SK-MEL-5 (cell line): ENCODE measurements around the gene COL8A2. TPM values are rescaled to one million over a fixed set of nuclear protein-coding genes. Genes with fewer than 3 reads are reported as not detected.

Experiments used
- DNase-seq: peaks from one replicate; pipeline ENCODE4 v3.0.0-alpha.2; 2016; ENCODE audit warnings: low read depth, low spot score
- in situ Hi-C: cut with HindIII; loops from 2 replicates; pipeline ENCODE4 v1.10.0; 2016; ENCODE audit warnings: low sequenced_read_pairs, high pct_unique_total_duplicates, low pct_unique_long_range_greater_than_20kb
- total RNA-seq: library from RNA; depleted of rRNA; stranded (reverse); fragments of >200 nt; shearing (Covaris generic); gene quantifications from 2 replicates; pipeline ENCODE4 v1.2.3, GENCODE V29; 2014

COL8A2 gene
- total RNA-seq, 1 experiment from 2014 or later = 0.11 TPM

DNA sequence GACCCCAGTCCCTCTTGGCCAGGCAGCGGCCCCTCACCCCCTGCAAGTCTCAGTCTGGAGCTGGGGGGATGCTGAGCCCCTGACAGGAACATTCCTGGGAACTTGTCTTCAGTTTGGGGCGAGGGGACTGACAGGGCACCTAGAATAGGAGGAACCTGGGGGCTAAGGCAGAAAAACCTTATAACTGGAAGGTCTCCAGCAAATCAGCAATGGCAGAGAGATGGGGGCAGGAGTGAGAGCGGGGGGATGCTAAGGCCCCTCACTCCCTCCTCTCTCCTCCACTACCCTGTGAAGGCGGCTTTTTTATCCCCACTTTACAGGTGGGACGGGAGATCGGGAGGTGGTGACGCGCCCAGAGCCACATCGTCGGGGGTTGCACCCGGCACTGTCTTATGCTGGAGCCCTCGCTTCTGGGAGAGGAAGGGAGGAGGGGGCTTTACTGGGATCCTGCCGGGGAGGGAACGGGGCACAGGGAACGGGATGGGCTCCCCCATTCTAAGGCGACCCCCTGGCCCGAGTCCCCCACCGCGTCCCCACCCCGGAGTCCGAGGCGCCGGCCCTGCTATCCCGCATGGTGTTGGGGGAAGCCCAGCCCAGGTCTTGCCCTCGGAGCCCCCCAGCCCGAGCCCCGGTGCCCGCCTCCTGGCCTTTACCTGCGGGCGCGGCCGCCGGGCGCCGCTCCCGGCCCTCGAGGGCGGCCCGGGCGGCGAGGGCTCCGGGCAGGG, 456 bp downstream of the COL8A2 start:
- DNase-seq = no peak
- in situ Hi-C loops = no loop called here

DNA sequence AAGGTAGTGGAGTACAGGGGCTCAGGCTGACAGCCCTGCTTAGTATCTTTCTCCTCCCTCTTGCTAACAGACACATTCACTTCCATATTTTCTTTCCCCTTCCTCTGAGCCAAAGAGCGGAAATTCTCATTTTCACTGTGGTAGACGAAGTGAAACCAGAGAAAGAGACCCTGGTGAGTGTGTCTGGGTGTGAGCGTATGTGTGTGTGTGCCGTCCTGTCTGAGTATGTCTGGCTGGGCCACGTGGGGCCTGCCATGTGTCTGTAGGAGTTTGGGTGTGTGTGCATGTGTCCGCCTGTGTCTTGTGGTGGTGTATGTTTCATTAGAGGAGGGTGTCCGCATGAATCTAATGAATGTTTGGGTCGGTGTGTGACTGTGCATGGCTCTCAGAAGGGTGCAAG, 1.7 kb downstream of the COL8A2 start:
- in situ Hi-C loops = no loop called here
- DNase-seq = no peak

GRCh38 chr1:36122062-36123030, 2.7 kb downstream of the COL8A2 start:
- in situ Hi-C loops = no loop called here
- DNase-seq = no peak

- in situ Hi-C loops = no loop called here
- DNase-seq = no peak
These were observed 5.6 kb downstream of the COL8A2 start for GRCh38 chr1:36119456-36119855.

- DNase-seq = no peak
- in situ Hi-C loops = no loop called here
These were observed 6.4 kb downstream of the COL8A2 start for GRCh38 chr1:36118447-36119204.

GRCh38 chr1:36116901-36117300, 8.1 kb downstream of the COL8A2 start:
- DNase-seq = no peak
- in situ Hi-C loops = no loop called here

DNA sequence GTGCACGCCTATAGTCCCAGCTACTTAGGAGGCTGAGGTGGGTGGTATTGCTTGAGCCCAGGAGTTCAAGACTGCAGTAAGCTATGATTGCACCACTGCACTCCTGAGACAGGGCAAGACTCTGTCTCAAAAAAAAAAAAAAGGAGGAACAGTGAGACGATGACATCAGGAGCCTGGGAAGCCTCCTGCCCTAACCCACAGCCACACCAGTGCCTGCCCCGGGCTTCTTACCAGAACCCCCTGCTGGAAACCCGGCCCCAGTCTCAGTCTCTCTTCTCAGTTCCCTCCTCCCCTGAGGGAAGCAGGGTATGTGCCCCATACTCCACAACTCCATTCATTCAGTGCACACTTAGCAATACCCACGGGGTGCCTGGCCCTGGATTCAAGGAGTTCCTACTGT, 9.1 kb downstream of the COL8A2 start:
- in situ Hi-C loops = no loop called here
- DNase-seq = no peak

GRCh38 chr1:36115200-36115669, 9.8 kb downstream of the COL8A2 start:
- no peak for DNase-seq
- in situ Hi-C loops = no loop called here

GRCh38 chr1:36114371-36114770, 10.7 kb downstream of the COL8A2 start:
- in situ Hi-C loops = no loop called here
- DNase-seq = no peak

DNA sequence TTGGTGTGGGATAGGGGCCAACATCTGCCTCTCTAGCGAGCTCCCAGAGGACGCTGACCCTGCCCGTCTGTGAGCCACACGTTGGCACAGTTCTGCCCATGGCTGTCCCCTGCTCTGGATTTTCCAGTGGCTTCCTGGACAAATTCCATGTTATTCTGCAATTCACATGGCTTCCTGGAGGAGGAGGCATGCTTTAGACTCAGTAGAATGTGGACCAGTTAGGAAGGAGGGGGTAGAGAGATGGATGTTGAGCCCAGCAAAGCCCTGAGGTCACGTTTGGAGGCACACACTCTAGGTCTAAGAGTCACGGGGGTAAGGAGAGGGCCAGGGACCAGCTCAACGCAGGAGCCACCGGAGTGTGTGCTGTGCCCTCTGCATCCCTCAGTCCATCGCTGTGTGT, 12.2 kb downstream of the COL8A2 start:
- in situ Hi-C loops = no loop called here
- DNase-seq = no peak

DNA sequence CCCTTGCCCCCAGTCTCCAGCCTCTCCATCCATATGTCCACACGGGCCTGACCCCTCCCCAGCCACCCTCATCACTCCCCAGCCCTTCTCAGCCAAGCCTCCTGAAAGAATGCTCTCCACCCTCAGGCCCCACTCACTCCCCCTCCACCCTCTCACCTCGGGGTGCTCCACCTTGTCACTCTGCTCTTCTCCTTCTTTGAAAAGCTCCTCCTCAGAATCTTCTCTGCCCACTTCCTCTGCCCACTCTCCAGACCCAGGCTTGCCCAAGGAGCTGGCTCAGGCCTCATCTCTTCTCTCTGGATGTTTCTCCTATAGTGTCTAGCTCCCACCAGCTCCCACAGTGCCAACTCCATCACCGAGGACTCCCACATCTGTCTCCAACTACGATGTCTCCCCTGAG, 13.9 kb downstream of the COL8A2 start:
- DNase-seq = no peak
- in situ Hi-C loops = no loop called here

DNA sequence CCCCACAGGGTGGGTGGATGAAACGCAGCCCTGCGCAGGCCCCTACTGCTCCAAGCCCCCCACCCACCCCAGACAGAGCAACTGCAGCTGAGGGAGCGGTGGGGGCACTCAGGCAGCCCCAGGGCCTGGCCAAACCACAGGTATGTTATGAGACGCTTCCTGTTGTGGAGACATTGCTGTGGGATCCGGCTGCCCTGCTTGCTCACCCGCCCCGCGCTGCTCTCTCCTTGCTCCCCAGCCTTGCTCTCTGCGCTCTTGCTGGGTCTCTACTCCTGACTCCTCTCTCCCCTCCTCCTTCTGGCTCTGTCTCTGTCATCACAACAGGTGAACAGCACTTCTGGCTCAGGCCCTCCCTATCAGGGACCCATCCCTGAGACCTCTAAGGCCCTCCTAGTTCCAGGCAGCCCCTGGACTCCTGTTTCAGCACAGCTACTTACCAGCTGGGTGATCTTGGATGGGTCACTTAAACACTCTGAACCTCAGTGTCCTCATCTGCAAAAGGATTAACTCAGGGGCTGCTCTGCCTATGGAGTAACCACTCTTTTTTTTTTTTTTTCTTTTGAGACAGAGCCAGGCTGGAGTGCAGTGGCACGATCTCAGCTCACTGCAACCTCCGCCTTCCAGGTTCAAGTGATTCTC, 15.9 kb downstream of the COL8A2 start:
- in situ Hi-C loops = no loop called here
- no peak for DNase-seq

- DNase-seq = no peak
- in situ Hi-C loops = no loop called here
These were observed 16.7 kb downstream of the COL8A2 start for GRCh38 chr1:36108314-36108713.

GRCh38 chr1:36107394-36107793, 17.6 kb downstream of the COL8A2 start:
- in situ Hi-C loops = no loop called here
- DNase-seq = no peak

GRCh38 chr1:36106269-36106668, 18.8 kb downstream of the COL8A2 start:
- in situ Hi-C loops = no loop called here
- no peak for DNase-seq

- in situ Hi-C loops = no loop called here
- no peak for DNase-seq
These were observed 23.5 kb downstream of the COL8A2 start for GRCh38 chr1:36101546-36101945.

- DNase-seq = no peak
- in situ Hi-C loops = no loop called here
These were observed 24.6 kb downstream of the COL8A2 start for GRCh38 chr1:36100376-36100775.
